Measurements from ENCODE around the gene LDLRAD4.

LDLRAD4 gene

DNA sequence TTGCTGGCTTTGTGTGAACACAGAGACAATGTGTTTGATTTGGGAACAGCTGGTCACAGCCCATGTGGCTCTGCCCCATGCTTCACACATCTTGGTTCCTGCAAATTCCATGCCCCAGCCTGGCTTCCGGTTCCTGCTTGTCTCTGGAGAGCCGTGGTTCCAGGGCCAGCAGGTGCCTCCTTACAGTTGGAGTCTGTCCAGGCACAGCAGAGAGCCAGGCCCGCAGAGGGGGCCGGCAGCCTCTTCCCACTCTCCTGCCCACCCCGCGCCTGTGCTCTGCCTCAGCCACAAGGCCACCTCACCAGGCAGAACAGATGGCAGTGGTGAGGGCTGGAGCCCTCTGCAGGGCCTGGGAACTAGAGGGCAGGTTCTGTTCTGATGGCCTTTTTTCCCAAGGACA, 81.5 kb downstream of the LDLRAD4 start:
- ChIA-PET CTCF (no interaction called here), POLR2A (no interaction called here)
- no peak for DNase-seq (ENCODE audit: extremely low spot score)
- TF ChIP-seq FOXM1 (IDR thresholded peaks at IDR 0.05; ENCODE audit: borderline replicate concordance) (no peak), ARNT (IDR thresholded peaks at IDR 0.05) (no peak), LEF1 (IDR thresholded peaks at IDR 0.05; ENCODE audit: borderline replicate concordance) (no peak), PKNOX1 (IDR thresholded peaks at IDR 0.05) (no peak), NFRKB (IDR thresholded peaks at IDR 0.05) (no peak), HDGF (IDR thresholded peaks at IDR 0.05; ENCODE audit: borderline replicate concordance) (no peak), TARDBP (IDR thresholded peaks at IDR 0.05) (no peak), SP1 (IDR thresholded peaks at IDR 0.05) (no peak), FOXA1 (IDR thresholded peaks at IDR 0.05) (no peak), ELF4 (IDR thresholded peaks at IDR 0.05) (no peak), CTBP1 (IDR thresholded peaks at IDR 0.05; ENCODE audit: borderline replicate concordance) (no peak), L3MBTL2 (conservative IDR thresholded peaks at IDR 0.05) (no peak), BHLHE40 (IDR thresholded peaks at IDR 0.05; ENCODE audit: borderline replicate concordance) (no peak), SUZ12 (IDR thresholded peaks at IDR 0.05) (no peak)

- DNase-seq (ENCODE audit: extremely low spot score): no peak
- CTCF ChIA-PET: no interaction called here
- no peak for TF ChIP-seq BHLHE40 (IDR thresholded peaks at IDR 0.05; ENCODE audit: borderline replicate concordance)
- TF ChIP-seq FOXK2 (IDR thresholded peaks at IDR 0.05): no peak
- POLR2A ChIA-PET: no interaction called here
Observed at GRCh38 chr18:13300796-13301195, 82.2 kb downstream of the LDLRAD4 start.

DNA sequence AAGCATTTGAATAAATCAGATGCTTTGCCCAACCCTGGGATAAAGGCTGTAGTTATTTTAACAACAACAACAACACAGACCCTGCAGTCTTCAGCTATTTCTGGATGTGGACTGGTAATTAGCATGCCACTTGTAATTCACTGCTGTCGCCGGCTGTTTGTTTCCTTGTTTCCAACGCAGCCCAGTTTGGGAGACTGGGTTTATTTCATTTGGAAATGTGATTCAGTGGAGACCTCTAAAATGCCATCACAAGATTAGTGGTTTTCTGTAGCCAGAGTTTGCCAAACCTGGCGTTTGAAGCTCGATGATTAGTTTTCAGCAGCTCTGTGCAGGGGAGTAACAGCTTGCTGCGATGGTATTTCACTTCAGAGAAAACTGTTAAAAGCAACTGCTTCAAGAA, 83.5 kb downstream of the LDLRAD4 start:
- no peak for DNase-seq (ENCODE audit: extremely low spot score)
- ChIA-PET POLR2A (no interaction called here), CTCF (no interaction called here)
- TF ChIP-seq CTBP1 (IDR thresholded peaks at IDR 0.05; ENCODE audit: borderline replicate concordance): no peak
- no peak for TF ChIP-seq SP1 (IDR thresholded peaks at IDR 0.05)
- TF ChIP-seq PKNOX1 (IDR thresholded peaks at IDR 0.05): no peak
- no peak for TF ChIP-seq FOXM1 (IDR thresholded peaks at IDR 0.05; ENCODE audit: borderline replicate concordance)
- TF ChIP-seq TARDBP (IDR thresholded peaks at IDR 0.05): no peak
- no peak for TF ChIP-seq HDGF (IDR thresholded peaks at IDR 0.05; ENCODE audit: borderline replicate concordance)
- no peak for TF ChIP-seq BHLHE40 (IDR thresholded peaks at IDR 0.05; ENCODE audit: borderline replicate concordance)
- no peak for TF ChIP-seq FOXK2 (IDR thresholded peaks at IDR 0.05)
- no peak for TF ChIP-seq SUZ12 (IDR thresholded peaks at IDR 0.05)
- no peak for TF ChIP-seq ARNT (IDR thresholded peaks at IDR 0.05)
- TF ChIP-seq FOXA1 (IDR thresholded peaks at IDR 0.05): no peak
- no peak for TF ChIP-seq NFRKB (IDR thresholded peaks at IDR 0.05)
- TF ChIP-seq LEF1 (IDR thresholded peaks at IDR 0.05; ENCODE audit: borderline replicate concordance): no peak
- TF ChIP-seq ELF4 (IDR thresholded peaks at IDR 0.05): no peak
- no peak for TF ChIP-seq L3MBTL2 (conservative IDR thresholded peaks at IDR 0.05)
- TF ChIP-seq ZNF384 (IDR thresholded peaks at IDR 0.05): no peak

DNA sequence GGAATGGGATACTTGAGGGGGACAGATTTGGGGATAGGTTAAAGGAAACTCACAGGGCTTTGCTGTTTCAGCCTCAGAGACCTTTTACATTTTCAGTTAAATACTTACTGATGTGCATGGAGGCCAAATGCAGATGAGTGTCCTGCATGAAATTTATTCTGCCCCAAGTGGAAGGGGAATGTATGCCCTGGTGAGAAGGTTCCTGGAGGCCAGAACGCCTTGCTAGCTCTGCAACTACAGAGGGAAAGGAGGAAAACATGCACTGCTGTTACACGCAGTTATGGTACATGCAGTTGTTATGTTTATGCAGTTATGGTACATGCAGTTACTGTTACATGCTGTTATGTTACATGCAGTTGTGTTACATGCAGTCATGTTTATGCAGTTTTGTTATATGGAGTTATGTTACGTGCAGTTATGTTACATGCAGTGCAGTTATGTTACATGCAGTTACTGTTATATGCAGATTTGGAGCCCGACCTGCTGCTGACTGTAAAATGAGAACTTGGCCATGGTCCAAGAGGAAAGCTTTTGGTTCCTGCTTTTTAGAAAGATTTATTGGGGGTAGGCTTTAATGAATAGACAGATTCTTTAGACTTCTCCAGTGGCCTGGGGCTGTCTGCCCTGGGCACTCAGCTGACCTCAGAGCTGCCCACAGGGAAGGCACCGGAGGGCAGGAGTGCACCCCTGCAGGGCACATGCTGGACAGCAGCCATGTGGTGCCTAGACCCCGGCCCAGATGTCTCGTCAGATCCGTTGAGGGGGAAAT, 84.1 kb downstream of the LDLRAD4 start:
- CTCF ChIA-PET: no interaction called here
- TF ChIP-seq ELF4 (IDR thresholded peaks at IDR 0.05) (no peak), FOXK2 (IDR thresholded peaks at IDR 0.05) (no peak), SP1 (IDR thresholded peaks at IDR 0.05) (no peak), TARDBP (IDR thresholded peaks at IDR 0.05) (no peak), NFRKB (IDR thresholded peaks at IDR 0.05) (no peak), LEF1 (IDR thresholded peaks at IDR 0.05; ENCODE audit: borderline replicate concordance) (no peak), FOXA1 (IDR thresholded peaks at IDR 0.05) (no peak), CTBP1 (IDR thresholded peaks at IDR 0.05; ENCODE audit: borderline replicate concordance) (no peak), L3MBTL2 (conservative IDR thresholded peaks at IDR 0.05) (no peak), HDGF (IDR thresholded peaks at IDR 0.05; ENCODE audit: borderline replicate concordance) (no peak), SUZ12 (IDR thresholded peaks at IDR 0.05) (no peak), PKNOX1 (IDR thresholded peaks at IDR 0.05) (no peak), FOXM1 (IDR thresholded peaks at IDR 0.05; ENCODE audit: borderline replicate concordance) (no peak), ARNT (IDR thresholded peaks at IDR 0.05) (no peak), BHLHE40 (IDR thresholded peaks at IDR 0.05; ENCODE audit: borderline replicate concordance) (no peak), ZNF384 (IDR thresholded peaks at IDR 0.05) (no peak)
- POLR2A ChIA-PET: no interaction called here
- DNase-seq (ENCODE audit: extremely low spot score): no peak

DNA sequence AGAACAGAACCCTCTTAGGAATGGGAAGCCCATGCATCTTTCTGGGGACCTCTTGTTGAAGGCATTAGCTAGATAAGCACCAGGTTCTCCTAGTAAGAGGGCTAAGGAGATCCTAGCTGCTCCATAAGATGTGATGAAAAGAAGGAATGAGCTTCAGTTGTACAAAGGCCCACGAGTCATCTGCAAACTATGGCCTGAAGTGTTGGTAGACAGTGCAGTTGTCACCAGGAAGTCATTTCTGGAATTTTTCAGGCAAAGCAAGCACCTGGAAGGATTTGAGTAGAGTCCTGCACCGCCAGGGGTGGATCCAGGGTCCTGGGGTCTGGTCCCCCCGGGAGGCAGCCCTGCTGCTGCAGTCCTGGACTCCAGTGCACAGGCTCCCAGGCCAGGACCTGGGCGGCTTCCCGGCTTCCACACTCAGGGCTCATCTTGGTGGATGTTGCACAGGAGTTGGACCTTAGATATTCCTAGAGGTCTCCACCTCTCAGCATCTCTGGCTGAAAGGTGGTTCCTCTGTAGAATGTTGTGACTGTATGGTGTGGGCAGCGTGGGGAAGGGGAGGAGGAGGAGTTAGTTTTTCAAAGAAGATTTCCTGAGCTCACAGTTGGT, 85.3 kb downstream of the LDLRAD4 start:
- TF ChIP-seq ZNF384 (IDR thresholded peaks at IDR 0.05) (no peak), PKNOX1 (IDR thresholded peaks at IDR 0.05) (no peak), SP1 (IDR thresholded peaks at IDR 0.05) (no peak), L3MBTL2 (conservative IDR thresholded peaks at IDR 0.05) (no peak), FOXA1 (IDR thresholded peaks at IDR 0.05) (no peak), ELF4 (IDR thresholded peaks at IDR 0.05) (no peak), FOXM1 (IDR thresholded peaks at IDR 0.05; ENCODE audit: borderline replicate concordance) (no peak), NFRKB (IDR thresholded peaks at IDR 0.05) (no peak), TARDBP (IDR thresholded peaks at IDR 0.05) (no peak), LEF1 (IDR thresholded peaks at IDR 0.05; ENCODE audit: borderline replicate concordance) (no peak), HDGF (IDR thresholded peaks at IDR 0.05; ENCODE audit: borderline replicate concordance) (no peak), SUZ12 (IDR thresholded peaks at IDR 0.05) (no peak), CTBP1 (IDR thresholded peaks at IDR 0.05; ENCODE audit: borderline replicate concordance) (no peak), FOXK2 (IDR thresholded peaks at IDR 0.05) (no peak), BHLHE40 (IDR thresholded peaks at IDR 0.05; ENCODE audit: borderline replicate concordance) (no peak), ARNT (IDR thresholded peaks at IDR 0.05) (no peak)
- POLR2A ChIA-PET: no interaction called here
- DNase-seq (ENCODE audit: extremely low spot score): no peak
- CTCF ChIA-PET: no interaction called here

Data from HEK293T (cell line).